Heart right ventricle (tissue), 16 donors: ENCODE measurements around the gene SIX1. TPM values are rescaled to one million over a fixed set of nuclear protein-coding genes. Genes with fewer than 3 reads are reported as not detected.

Experiments
- ATAC-seq, 8 donors: fragments of 200-7000 bp; cut with Tn5 transposase; one replicate each; pipeline ENCODE4 v1.9.1; 2020; ENCODE audit warnings: mild to moderate bottlenecking in 8 of 8, moderate library complexity in 8 of 8, moderate number of reproducible peaks in 1 of 8
- DNase-seq, 2 donors: peaks; one replicate each; pipeline ENCODE4 v3.0.0-alpha.2; 2020
- H3K27ac ChIP-seq, 10 donors: fragments of 200-600 bp; sonication (generic) in 2 of 10; one replicate each; pipeline versions ENCODE4 v1.5.0 to v1.8.0; 2020 to 2022; ENCODE audit warnings: mild to moderate bottlenecking in 3 of 10
- H3K27me3 ChIP-seq, 7 donors: fragments of 200-600 bp; one replicate each; pipeline ENCODE4 v1.8.0; 2021 to 2022; ENCODE audit warnings: mild to moderate bottlenecking in 2 of 7
- H3K36me3 ChIP-seq, 9 donors: fragments of 200-600 bp; sonication (generic) in 1 of 9; one replicate each; pipeline versions ENCODE4 v1.5.0 to v1.8.0; 2020 to 2022; ENCODE audit warnings: mild to moderate bottlenecking in 2 of 9
- H3K4me1 ChIP-seq, 9 donors: fragments of 200-600 bp; sonication (generic) in 1 of 9; one replicate each; pipeline versions ENCODE4 v1.5.0 to v1.8.0; 2020 to 2022; ENCODE audit warnings: mild to moderate bottlenecking in 4 of 9
- H3K4me3 ChIP-seq, 10 donors: fragments of 200-600 bp; sonication (generic) in 2 of 10; one replicate each; pipeline versions ENCODE4 v1.5.0 to v1.8.0; 2020 to 2022; ENCODE audit warnings: mild to moderate bottlenecking in 7 of 10, moderate library complexity in 2 of 10
- H3K9me3 ChIP-seq, 11 donors: fragments of 200-600 bp in 10 of 11; sonication (generic) in 2 of 11; one replicate each; pipeline versions ENCODE4 v1.5.0 to v1.8.0; 2013 to 2022; ENCODE audit warnings: mild to moderate bottlenecking in 2 of 11, control low read depth in 1 of 11, moderate library complexity in 1 of 11
- CTCF ChIP-seq, 9 donors: fragments of 200-600 bp; sonication (generic) in 2 of 9; IDR thresholded peaks; one replicate each; pipeline versions ENCODE4 v1.5.0 to v1.8.0; 2021 to 2022; ENCODE audit warnings: antibody characterized with exemption in 9 of 9, mild to moderate bottlenecking in 5 of 9, moderate library complexity in 1 of 9
- WGBS, 2 donors: extraction: QIAGEN DNeasy Blood & Tissue Kit; methylation state at CpG; one replicate each; pipeline ENCODE4 v1.1.7; 2013; ENCODE audit warnings: inconsistent platforms in 1 of 2; 5-methylcytosine and 5-hydroxymethylcytosine counted together
- intact Hi-C, 10 donors: fragments of 100-400 bp; cut with DNase I; formaldehyde crosslinking; loops; one replicate each; pipeline versions ENCODE4 v1.11.1 to v1.14.2; 2022
- polyA plus RNA-seq, 2 donors: library from polyadenylated mRNA; stranded (reverse); fragments of 200-250 nt; gene quantifications; one replicate each; pipeline ENCODE4 v1.2.3, GENCODE V29; 2013
- total RNA-seq, 10 donors: library from RNA; stranded (reverse); fragmentation: NEBNext Ultra II Directional in 3 of 10; extraction: Animal tissue kit (Norgen Biotek cat#: 25700) in 3 of 10; gene quantifications; one replicate each; pipeline versions ENCODE4 v1.2.1 to v1.2.4, GENCODE V29; 2021 to 2023
- donor health status: Arrhythmogenic right ventricular cardiomyopathy.
- donor health status: ischemic (EF 13 %, LVEDD 7.1; RV severe dilation, severe dysfunction).
- donor health status: healthy with polysubstance abuse.
- donor health status: DM: no; HTN: yes; CAD: no.
- donor health status: DM: no; HTN: no; CAD: no.
- donor health status: ischemic (EF 25% LVEDD 6.9; RV normal size, moderate dysfunction).
- donor health status: ischemic (EF 25% LVEDD 5.7; RV mildly dilated, moderate dysfunction).
- donor health status: healthy.
- donor health status: DM: yes; HTN: yes; CAD: no.
- donor health status: Ischemic cardiomyopathy.
- donor health status: ischemic (EF 35%, LVEDD 5.7; RV mildly dilated, moderate dysfunction).
- donor health status: nonischemic (EF 11% LVEDD 7.7; RV severe dilation, severe dysfunction).
- donor health status: DM: yes; HTN: yes; CAD: no.
- donor health status: PGD.
- donor health status: ischemic (EF 29% LVEDD 5.4; RV normal size, mild dysfunction).
- donor health status: nonischemic (EF 23%, LVEDD 6.1; RV moderate dilation, normal function).

SIX1 gene
- total and polyA plus RNA-seq, 12 donors = 0.04 to 0.33 TPM; not detected in 10

GRCh38 chr14:60643463-60644314 lies 5.6 kb downstream of the SIX1 start:
- H3K36me3 ChIP-seq = no peaks in the 10 kb centered on the region
- no peak for DNase-seq
- ATAC-seq = no peak
- no peaks in the 10 kb centered on the region for H3K9me3 ChIP-seq
- 8 to 13% methylated on average over 29 of the region's 29 CpGs for WGBS, 2 donors
- H3K4me1 ChIP-seq = peaks cover 4 to 47% (median 32%) of the 10 kb centered on the region in 9 donors
- intact Hi-C loops = no loop called here
- H3K27me3 ChIP-seq = peaks cover 70 to 100% (median 100%) of the 10 kb centered on the region in 7 donors
- H3K4me3 ChIP-seq = peak overlapping the region in 1 of 10 donors; percentile 2
- TF ChIP-seq CTCF (IDR thresholded peaks at IDR 0.05) = no peak
- H3K27ac ChIP-seq = no peak overlapping the region

DNA sequence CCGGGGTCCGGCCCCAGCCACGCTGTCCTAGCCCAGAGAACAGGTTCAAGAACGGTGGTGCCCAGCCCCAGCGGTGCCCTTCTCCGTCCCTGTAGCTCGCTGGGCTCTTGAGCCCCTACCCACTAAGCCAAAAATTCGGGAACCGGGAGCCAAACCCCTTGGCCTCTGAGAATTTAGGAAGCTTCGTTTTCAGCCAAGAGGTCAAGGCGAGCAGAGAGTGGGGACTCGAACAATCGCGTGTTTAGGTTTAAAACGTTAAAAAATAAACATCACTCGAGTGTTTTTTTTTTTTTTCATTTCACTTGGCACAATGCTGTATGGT lies 6.2 kb downstream of the SIX1 start:
- no peak overlapping the region for H3K4me3 ChIP-seq
- peaks cover 64 to 100% (median 100%) of the 10 kb centered on the region in 7 donors for H3K27me3 ChIP-seq
- no peak for DNase-seq
- H3K4me1 ChIP-seq = peaks cover 2 to 45% (median 30%) of the 10 kb centered on the region in 9 donors
- H3K9me3 ChIP-seq = no peaks in the 10 kb centered on the region
- no peak for TF ChIP-seq CTCF (IDR thresholded peaks at IDR 0.05)
- intact Hi-C loops = no loop called here
- no peaks in the 10 kb centered on the region for H3K36me3 ChIP-seq
- no peak for ATAC-seq
- 6 to 7% methylated on average over 16 of the region's 16 CpGs for WGBS, 2 donors
- H3K27ac ChIP-seq = no peak overlapping the region

DNA sequence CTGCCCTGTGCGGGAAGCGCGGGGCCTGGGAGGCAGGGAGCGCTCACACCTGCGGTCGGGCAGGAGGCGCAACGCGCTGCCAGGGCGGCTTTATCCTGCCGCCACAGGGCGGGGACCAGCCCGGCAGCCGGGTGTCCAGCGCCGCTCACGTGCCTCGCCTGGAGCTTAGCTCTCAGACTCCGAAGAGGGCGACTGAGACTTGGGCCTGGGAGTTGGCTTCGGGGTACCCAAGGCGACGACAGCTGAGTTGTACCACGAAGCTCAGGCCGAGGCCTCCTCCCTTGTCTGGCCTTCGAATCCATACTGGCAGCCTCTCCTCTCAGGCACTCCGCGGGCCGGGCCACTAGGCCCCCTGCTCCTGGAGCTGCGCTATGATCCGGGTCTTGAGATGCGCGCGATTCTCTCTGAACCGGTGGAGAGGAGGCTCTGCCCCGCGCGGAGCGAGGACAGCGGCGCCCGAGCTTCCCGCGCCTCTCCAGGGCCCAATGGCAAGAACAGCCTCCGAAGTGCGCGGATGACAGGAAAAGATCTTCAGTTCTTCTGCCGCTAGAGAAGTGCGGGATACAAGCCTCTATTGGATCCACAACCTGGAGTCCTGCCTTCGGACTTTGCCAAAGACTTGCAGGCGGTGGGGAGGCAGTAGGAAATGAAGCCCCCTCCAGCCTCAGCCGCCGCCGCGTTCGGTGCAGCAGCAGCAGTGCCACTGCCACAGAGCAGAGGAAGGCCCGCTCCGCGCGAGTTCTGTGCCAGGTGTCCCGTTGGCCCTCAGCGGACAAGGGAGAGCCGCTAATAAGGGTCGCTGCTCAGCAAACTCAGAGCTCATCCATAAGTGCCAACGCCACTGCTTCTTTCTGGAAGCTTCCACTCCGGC lies 6.8 kb downstream of the SIX1 start:
- no peak for TF ChIP-seq CTCF (IDR thresholded peaks at IDR 0.05)
- intact Hi-C loops = no loop called here
- peak overlapping the region in 2 of 10 donors; percentile 1 to 15 for H3K4me3 ChIP-seq
- H3K27ac ChIP-seq = no peak overlapping the region
- H3K4me1 ChIP-seq = peaks cover 2 to 45% (median 30%) of the 10 kb centered on the region in 9 donors
- DNase-seq (no peak), ATAC-seq (peak in 3 of 8 donors; percentile 30 to 50 (median 40))
- H3K27me3 ChIP-seq = peaks cover 58 to 100% (median 100%) of the 10 kb centered on the region in 7 donors
- no peaks in the 10 kb centered on the region for H3K36me3 ChIP-seq
- no peaks in the 10 kb centered on the region for H3K9me3 ChIP-seq
- WGBS, 2 donors = 4 to 8% methylated on average over 64 to 66 of the region's 66 CpGs

DNA sequence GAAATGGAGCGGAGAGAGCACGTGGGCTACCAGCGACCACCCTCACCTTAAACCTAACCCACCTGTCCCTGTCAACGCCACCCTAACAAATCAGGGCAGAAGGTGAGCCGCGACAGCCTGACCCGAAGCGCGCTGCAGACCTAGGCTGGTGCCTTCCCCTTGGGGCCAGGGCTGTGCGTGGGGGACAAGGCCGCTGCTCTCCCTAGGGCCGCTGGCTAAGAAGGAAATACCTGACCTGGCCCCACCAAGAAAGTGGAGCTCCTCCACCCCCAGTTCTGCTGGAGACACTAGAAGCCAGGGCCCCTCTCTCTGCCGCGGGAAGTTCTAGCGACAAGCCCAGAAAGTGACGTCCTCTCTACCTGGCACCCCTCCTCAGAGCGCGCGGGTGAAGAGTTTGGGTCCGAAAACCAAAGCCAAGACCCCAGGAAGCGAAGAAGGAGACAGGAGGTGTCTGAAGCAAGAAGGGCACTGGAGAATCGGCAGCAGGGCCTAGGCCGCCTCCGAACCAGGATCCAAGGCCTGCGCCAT lies 7.5 kb downstream of the SIX1 start:
- no peaks in the 10 kb centered on the region for H3K9me3 ChIP-seq
- TF ChIP-seq CTCF (IDR thresholded peaks at IDR 0.05) = no peak
- intact Hi-C loops = no loop called here
- peaks cover 51 to 100% (median 100%) of the 10 kb centered on the region in 7 donors for H3K27me3 ChIP-seq
- H3K4me1 ChIP-seq = peaks cover 2 to 42% (median 26%) of the 10 kb centered on the region in 9 donors
- 9 to 13% methylated on average over 25 of the region's 25 CpGs for WGBS, 2 donors
- ATAC-seq = no peak
- H3K27ac ChIP-seq = no peak overlapping the region
- no peaks in the 10 kb centered on the region for H3K36me3 ChIP-seq
- DNase-seq = no peak
- peak overlapping the region in 1 of 10 donors; percentile 1 for H3K4me3 ChIP-seq
